Panc1 (cell line): ENCODE results near the gene FOXO1.

Experiments used
- CTCF ChIP-seq: fragments of 450-650 bp; IDR thresholded peaks from 2 replicates; pipeline ENCODE4 v1.5.1; 2017; ENCODE audit warnings: mild to moderate bottlenecking
- POLR2AphosphoS5 ChIP-seq: IDR thresholded peaks from 2 replicates; pipeline ENCODE4 v1.6.1; 2012; ENCODE audit warnings: mild to moderate bottlenecking, low read depth, low read length, moderate library complexity
- SIN3A ChIP-seq: IDR thresholded peaks from 2 replicates; pipeline ENCODE4 v1.6.1; 2012; ENCODE audit warnings: low read depth, mild to moderate bottlenecking, low read length, moderate library complexity, borderline replicate concordance; ENCODE audit not compliant: insufficient read depth
- TCF7L2 ChIP-seq: IDR thresholded peaks from 2 replicates; pipeline ENCODE4 v1.6.1; 2011; ENCODE audit warnings: mild to moderate bottlenecking, low read depth, low read length, inconsistent platforms

- TF ChIP-seq CTCF (no peak), POLR2AphosphoS5 (no peak), SIN3A (no peak), TCF7L2 (no peak)
These were observed 636 bp upstream of the FOXO1 start for GRCh38 chr13:40666933-40667621.
